GM21737 (cell line): ENCODE results near the gene TM7SF2.
A peak's percentile ranks its signal among the peaks of the same experiment; 100 is the strongest.

ENCODE experiments used
- ATAC-seq: cut with Tn5 transposase; IDR thresholded peaks from one replicate; pipeline ENCODE4 v1.9.1; 2021; ENCODE audit warnings: mild to moderate bottlenecking, moderate library complexity; ENCODE audit not compliant: unreplicated experiment

Gene TM7SF2

DNA sequence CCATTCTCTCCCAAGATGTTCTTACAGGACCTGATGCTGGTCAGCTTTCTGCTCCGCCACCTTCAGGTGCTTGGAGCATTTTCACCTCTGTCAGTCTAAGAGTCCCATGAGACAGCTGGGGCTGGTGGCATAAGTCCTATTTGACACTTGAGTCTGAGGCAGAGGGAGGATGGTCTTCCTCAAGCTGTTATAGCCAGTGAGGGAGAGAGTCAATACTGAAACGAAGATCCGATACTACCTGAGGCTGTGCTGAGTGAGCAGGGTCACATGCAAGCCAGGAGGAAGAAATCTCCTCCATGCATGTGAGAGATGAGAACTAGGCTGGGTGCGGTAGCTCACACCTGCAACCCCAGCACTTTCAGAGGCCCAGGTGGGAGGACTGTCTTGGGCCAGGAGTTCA lies 22.1 kb upstream of the TM7SF2 start:
- no peak for ATAC-seq

DNA sequence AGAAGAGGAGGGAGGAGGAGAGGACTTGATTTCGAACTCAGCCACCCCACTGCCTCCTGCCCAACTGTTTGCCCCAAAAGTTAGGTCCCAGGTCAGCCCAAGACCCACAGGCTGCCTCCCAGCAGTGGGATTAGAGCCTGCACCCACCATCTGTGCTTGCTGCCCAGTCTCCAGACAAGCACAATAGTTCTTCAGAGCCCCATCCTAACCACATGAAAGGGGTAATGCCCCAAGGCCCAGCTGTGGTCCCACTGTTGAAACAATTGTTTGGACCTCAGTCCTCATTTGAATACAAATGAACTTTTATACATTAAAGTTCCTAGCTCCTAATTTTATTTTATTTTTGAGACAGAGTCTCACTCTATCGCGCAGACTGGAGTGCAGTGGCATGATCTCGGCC lies 21.0 kb upstream of the TM7SF2 start:
- ATAC-seq: no peak

DNA sequence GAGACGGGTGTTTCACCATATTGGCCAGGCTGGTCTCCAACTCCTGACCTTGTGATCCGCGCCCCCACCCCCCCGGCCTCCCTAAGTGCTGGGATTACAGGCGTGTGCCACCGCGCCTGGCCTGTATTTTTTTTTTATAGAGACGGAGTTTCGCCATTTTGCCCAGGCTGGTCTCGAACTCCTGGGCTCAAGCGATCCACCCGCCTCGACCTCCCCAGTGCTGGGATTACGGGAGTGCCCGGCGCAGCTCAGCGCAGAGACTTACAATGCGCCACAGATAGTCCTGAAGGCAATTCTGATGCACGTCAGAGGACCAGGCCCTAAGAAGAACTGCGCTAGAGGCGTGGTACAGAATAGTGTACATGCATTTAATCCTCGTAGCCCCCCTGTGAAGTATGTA lies 16.2 kb upstream of the TM7SF2 start:
- ATAC-seq: no peak

DNA sequence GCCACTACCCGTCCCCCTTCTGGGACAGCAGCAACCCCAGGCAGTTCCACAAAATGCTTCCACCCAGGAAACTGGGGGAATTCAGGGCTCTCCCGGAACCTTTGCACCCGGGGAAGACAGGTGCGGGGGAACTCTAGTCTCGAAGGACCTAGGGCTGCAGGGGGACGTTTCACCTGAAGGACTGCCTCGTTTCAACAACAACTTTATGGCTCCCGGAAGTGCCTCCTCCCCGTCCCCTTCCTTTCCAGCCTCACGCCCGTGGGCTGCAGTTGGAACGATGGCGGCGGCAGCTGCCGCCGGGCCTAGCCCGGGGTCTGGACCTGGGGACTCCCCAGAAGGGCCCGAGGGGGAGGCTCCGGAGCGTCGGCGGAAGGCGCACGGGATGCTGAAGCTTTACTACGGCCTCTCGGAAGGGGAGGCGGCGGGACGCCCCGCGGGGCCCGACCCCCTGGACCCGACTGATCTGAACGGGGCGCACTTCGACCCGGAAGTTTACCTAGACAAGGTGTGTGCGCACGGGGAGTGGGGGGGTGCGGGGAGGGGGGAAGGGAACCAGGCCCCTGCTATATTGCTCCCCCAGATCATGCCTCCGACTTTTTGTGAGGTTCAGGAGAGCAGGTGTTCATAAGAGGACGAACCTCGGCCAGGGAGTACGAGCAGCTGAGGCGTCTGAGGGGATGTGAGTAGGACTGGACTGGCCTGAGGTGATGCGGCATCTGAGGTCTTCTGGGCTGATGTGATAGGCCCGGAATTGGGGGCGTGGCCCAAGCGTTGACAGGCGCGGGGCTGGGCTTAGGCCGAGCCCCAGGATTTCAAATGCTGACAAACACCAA lies 15.5 kb upstream of the TM7SF2 start, which contains the start of gene VPS51:
TSS of gene VPS51 (plus strand) at position 241 of the 833 bp plus-strand sequence. CDS start at position 278, 37 bp downstream.
- ATAC-seq: peak; percentile 69

- ATAC-seq: no peak
Observed at GRCh38 chr11:65096926-65097325, 14.7 kb upstream of the TM7SF2 start.

DNA sequence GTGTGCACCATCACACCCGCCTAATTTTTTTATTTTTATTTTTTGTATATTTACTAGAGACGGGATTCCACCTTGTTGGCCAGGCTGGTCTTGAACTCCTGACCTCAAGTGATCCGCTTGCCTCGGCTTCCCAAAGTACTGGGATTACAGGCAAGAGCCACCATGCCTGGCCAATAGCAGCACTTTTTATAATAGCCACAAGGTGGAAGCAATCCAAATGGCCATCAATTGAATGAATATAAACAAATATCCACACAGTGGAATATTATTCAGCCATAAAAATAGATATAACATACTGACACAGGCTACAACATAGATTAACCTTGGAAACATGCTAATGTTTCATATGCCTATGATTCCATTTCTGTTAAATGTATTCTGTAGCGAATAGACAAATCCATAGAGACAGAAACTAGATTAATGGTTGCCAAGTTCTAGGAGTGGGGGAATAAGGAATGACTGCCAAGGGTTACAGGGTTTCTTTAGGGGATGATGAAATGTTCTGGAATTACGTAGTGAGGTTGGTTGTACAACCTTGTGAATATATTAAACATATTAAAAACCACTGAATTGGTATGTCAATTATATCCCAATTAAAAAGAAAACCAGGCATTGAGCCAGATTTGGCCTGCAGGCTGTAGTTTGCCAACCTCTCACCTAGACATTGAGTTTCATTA lies 10.9 kb upstream of the TM7SF2 start:
- no peak for ATAC-seq

DNA sequence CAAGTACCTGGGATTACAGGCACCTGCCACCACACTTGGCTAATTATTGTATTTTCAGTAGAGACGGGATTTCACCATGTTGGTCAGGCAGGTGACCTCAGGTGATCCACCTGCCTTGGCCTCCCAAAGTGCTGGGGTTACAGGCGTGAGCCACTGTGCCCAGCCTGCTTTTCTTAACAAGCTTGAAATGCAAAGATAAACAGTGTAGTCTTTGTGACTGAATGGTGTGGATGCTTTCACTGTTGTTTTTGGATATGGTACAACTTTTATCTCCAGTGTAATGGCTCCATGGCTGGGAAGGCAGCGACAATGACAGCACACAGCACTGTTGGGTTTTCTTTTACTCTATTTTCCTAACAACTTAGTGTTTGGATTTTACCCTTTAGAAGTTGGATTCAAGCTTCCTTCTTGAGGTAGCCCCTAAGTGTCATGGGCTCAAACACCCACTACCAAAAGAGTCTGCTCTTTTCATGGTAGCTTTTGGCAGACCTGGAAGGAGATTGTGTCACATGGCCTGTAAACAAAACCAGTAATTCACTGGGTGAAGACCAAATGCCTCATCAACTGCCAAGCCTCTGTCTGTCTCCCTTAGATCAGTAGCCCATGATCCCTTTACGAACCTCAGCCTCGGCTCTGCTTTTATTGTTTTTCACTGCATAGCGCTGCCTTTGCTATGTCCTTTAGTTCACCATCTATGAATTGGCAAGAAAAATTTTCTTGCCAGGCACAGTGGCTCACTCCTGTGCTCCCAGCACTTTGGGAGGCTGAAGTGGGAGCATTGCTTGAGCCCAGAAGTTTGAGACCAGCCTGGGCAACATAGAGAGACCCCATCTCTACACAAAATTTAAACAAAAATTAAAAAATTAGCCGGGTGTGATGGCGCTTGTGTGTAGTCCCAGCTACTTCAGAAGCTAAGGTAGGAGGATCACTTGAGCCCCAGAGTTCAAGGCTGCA lies 9.3 kb upstream of the TM7SF2 start:
- no peak for ATAC-seq

DNA sequence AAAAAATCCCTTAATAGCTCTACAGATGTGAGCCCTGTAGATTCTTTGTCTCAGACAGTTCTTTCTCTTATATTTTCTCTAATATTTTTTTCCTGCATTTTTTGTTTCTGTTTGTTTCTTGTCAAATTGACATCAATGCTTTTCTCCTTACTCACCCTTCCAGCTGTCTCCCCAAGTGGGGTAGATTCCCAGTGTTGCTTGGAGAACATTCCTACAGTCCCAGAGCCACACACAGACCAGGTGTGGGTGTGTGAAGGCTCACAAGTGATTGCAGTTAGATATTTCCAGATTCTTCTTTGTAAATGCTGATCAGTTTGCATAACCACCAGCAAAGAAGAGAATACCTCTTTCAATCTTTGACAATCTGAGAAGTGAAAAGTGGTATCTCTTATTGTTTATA lies 8.2 kb upstream of the TM7SF2 start:
- ATAC-seq: no peak

DNA sequence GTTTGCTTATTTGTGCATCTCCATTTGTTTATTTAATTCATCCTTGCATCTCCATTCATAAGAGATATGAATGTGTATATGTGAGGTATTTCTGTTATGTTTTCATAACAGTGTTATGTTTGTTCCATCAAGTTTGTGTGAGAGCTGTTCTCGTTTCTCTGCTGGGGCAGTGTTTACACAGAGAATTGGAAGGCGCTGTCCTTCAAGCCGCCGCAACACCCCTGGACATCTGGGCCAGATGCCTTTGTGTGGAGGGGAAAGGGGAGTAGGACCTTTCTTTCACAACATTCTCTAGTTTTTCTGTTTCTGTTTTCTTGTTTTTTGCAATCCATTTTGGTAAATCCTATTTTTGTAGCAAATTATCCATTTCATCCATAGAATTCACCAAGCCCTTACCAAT lies 7.0 kb upstream of the TM7SF2 start:
- no peak for ATAC-seq

GRCh38 chr11:65107078-65107477 lies 4.6 kb upstream of the TM7SF2 start:
- no peak for ATAC-seq

GRCh38 chr11:65107751-65108468 lies 3.8 kb upstream of the TM7SF2 start:
- no peak for ATAC-seq

DNA sequence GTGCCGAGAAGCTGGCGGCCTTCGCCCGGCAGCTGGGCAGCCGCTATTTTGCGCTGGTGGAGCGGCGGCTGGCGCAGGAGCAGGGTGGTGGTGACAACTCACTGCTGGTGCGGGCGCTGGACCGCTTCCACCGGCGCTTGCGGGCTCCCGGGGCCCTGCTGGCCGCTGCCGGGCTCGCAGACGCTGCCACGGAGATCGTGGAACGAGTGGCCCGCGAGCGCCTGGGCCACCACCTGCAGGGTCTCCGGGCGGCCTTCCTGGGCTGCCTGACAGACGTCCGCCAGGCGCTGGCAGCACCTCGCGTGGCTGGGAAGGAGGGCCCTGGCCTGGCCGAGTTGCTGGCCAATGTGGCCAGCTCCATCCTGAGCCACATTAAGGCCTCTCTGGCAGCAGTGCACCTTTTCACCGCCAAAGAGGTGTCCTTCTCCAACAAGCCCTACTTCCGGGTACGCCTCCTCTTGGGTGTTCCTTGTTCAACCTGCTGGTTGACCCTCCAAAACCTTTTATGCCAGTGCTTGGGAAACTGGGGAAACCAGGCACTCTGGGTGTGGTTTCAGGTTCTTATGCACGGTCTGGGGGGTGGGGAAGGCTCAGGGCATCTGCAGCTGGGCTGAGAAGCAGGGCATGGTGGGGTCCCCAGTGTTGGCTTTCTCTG lies 3.1 kb upstream of the TM7SF2 start:
- no peak for ATAC-seq

DNA sequence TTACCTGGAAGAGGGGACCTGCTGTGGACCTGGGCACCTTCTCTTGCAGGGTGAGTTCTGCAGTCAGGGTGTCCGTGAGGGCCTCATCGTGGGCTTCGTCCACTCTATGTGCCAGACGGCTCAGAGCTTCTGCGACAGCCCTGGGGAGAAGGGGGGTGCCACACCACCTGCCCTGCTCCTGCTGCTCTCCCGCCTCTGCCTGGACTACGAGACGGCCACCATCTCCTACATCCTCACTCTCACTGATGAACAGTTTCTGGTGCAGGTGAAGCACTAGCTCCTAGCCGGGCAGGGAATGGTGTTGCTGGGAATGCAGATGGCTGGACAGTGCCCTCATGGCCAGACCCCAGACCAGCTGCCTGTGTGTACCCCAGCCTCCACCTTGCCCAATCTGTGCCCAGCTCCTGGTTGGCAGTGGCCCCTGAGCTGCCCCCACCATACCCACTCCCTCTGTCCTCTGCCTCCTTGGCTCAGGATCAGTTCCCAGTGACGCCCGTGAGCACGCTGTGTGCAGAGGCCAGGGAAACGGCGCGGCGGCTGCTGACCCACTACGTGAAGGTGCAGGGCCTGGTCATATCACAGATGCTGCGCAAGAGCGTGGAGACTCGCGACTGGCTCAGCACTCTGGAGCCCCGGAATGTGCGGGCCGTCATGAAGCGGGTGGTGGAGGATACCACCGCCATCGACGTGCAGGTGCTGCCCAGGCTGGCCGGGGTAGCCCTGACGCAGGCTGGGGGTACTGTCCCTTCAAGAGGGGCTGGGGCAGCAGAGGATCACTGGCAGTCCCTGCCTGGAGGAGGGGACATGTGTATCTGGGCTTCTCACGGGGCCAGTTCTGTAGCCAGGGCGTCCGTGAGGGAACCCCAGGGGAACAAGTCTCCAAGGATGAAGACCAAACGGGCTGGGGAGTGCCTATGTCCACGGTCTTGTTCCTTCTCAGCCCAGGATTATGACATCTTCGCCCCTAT lies 2.2 kb upstream of the TM7SF2 start:
- ATAC-seq: no peak

- no peak for ATAC-seq
Observed at GRCh38 chr11:65110354-65110861, 1.3 kb upstream of the TM7SF2 start.

DNA sequence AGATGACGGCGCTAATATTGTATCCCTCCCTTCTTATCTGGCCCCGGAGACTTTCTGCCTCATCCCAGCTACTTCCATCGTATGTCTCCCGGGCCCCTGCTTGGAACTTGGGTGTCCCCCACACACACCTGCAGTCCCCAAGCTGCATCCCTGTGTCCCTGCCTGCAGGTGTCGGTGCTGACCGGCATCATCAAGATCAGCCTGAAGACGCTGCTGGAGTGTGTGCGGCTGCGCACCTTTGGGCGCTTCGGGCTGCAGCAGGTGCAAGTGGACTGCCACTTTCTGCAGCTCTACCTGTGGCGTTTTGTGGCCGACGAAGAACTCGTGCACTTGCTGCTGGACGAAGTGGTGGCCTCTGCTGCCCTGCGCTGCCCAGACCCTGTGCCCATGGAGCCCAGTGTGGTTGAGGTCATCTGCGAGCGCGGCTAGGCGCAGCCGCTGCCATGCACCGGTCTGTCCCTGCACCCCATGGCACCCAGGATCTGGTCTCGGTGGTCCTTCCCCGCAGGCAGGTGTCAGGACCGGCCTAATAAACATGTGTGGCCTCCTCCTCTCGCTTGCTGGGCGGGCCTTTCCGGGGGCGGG lies 421 bp upstream of the TM7SF2 start:
- ATAC-seq: no peak

- ATAC-seq: peak; percentile 27
Observed at GRCh38 chr11:65112546-65113360, 1.1 kb downstream of the TM7SF2 start.

GRCh38 chr11:65113361-65113756 lies 1.7 kb downstream of the TM7SF2 start:
- no peak for ATAC-seq
